ENCODE measurements around the gene PGM1.
"Not testable (repeated sequence)": the region's sequence is repeated elsewhere in the genome, so short reads cannot be mapped to it uniquely, and the experiment has no call there.

Gene PGM1

GRCh38 chr1:63586326-63586725, 6.9 kb upstream of the PGM1 start:
- DNase-seq, H3K9me3 Mint-ChIP-seq, ATAC-seq, H3K27ac Mint-ChIP-seq, H3K4me3 Mint-ChIP-seq, H3K27me3 Mint-ChIP-seq: not testable (repeated sequence)
- Mint-ChIP-seq H3K4me1 (peaks cover 11% of the 10 kb centered on the region), H3K36me3 (ENCODE audit: low read depth) (peaks cover 15% of the 10 kb centered on the region)

DNA sequence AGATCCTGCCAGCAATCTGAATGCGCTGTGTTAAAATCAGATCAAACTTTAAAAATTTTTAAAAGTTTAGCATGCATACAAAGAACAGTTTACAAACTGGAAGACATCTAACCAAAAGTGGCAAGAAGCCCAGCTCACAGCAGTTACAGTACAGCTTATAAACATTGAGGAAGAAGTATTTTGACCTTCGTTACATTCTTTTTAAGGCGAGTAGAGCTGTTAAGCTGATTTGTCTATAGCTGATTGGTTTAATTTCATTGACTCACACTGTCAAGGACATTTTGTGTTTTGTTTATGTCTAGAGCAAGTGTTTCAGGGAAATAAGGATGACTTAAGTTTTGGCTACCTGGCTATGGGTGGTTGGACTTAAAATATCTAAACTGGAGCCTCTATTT, 3.0 kb upstream of the PGM1 start:
- no peaks in the 10 kb centered on the region for H3K9me3 Mint-ChIP-seq
- DNase-seq (no peak), ATAC-seq (no peak)
- H3K27me3 Mint-ChIP-seq: no peaks in the 10 kb centered on the region
- H3K4me3 Mint-ChIP-seq: no peak overlapping the region
- peaks cover 7% of the 10 kb centered on the region for H3K36me3 Mint-ChIP-seq (ENCODE audit: low read depth)
- peaks cover 32% of the 10 kb centered on the region for H3K4me1 Mint-ChIP-seq
- H3K27ac Mint-ChIP-seq: no peak overlapping the region

DNA sequence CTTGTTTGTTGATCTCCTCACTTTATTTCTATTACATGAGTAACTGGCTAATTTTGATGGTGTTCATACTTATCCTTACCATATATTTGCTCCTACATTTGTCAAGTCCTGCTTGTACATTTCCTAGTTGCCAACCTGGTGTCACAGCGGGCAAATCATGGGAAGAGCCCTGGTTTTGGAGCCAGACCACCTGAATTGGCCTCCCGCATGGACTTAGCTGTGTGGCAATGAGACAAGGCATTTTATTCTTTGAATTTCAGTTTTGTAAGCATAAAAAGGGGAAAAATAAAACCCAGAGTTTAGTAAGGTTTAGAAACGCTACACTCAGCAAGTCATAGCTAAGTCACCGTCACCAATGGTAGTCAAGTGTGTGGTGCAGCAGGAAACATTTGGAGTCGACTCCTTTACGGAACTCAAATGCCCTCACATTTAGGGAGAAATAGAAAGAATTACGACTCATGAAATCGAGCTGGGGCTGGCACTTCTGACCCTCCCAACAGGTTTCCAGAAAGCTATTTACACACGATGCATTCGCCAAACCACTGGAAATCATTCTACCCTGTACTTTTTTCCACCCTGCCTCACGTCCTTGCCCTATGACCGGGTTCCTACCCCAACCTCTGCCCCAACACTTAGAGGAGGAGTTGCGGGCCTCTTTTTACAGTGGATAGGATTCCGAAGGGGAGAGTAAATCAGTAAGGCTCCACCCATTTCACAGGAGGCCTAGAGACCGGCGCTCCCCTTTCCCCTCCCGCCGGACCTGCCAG, 492 bp upstream of the PGM1 start:
- DNase-seq (no peak), ATAC-seq (no peak)
- Mint-ChIP-seq H3K27me3 (no peaks in the 10 kb centered on the region), H3K9me3 (no peaks in the 10 kb centered on the region), H3K4me1 (peaks cover 37% of the 10 kb centered on the region), H3K36me3 (ENCODE audit: low read depth) (peaks cover 11% of the 10 kb centered on the region), H3K4me3 (peak overlapping the region; percentile 92), H3K27ac (peak overlapping the region; percentile 94)

- peak overlapping the region; percentile 94 for H3K27ac Mint-ChIP-seq
- peaks cover 10% of the 10 kb centered on the region for H3K36me3 Mint-ChIP-seq (ENCODE audit: low read depth)
- DNase-seq (peak; percentile 77), ATAC-seq (peak; percentile 50)
- H3K27me3 Mint-ChIP-seq: no peaks in the 10 kb centered on the region
- H3K9me3 Mint-ChIP-seq: no peaks in the 10 kb centered on the region
- peaks cover 37% of the 10 kb centered on the region for H3K4me1 Mint-ChIP-seq
- H3K4me3 Mint-ChIP-seq: peak overlapping the region; percentile 92
These were observed 835 bp downstream of the PGM1 start for GRCh38 chr1:63593886-63594605.

DNA sequence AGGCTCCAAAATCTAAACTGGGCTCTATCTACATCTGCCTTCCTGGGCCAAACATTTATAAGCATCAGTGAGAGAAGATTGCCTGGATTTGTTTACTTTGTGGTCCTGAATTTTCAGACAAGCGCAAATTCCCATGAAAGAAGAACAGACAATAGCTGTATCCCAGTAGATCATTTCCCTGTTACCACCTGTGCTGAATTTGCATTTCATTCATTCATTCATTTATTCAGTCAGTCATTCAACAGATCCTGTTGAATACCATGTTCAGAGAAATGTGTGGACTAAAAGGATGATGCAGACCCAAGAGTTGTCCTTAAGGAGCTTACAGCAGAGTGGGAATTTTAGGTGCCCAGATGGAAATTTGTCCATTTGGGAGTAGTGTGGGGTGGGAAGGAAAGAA, 2.2 kb downstream of the PGM1 start:
- H3K9me3 Mint-ChIP-seq: no peaks in the 10 kb centered on the region
- H3K4me3 Mint-ChIP-seq: peak overlapping the region; percentile 42
- H3K27me3 Mint-ChIP-seq: no peaks in the 10 kb centered on the region
- DNase-seq (no peak), ATAC-seq (no peak)
- peaks cover 37% of the 10 kb centered on the region for H3K4me1 Mint-ChIP-seq
- peaks cover 12% of the 10 kb centered on the region for H3K36me3 Mint-ChIP-seq (ENCODE audit: low read depth)
- H3K27ac Mint-ChIP-seq: no peak overlapping the region

DNA sequence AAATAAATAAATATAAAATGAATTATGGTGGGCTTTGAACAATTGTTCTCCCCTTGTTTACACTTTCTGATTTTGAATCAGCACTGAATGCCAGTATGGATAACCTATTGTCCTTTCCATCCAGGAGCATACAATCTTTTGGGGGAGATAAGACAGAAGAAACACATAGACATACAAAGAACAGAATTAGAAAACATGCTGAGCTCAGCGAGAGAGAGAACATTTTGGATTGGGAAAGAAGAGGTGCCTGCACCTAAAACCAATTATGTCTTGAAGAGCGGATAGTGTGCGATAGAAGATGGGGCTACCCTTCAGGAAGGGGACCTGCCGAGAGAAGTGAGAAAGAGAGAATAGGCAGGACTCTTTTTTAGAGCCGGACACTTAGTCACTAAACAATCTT, 6.6 kb downstream of the PGM1 start:
- H3K27ac Mint-ChIP-seq: no peak overlapping the region
- H3K36me3 Mint-ChIP-seq (ENCODE audit: low read depth): peaks cover 14% of the 10 kb centered on the region
- no peaks in the 10 kb centered on the region for H3K9me3 Mint-ChIP-seq
- H3K4me3 Mint-ChIP-seq: no peak overlapping the region
- ATAC-seq: no peak
- H3K27me3 Mint-ChIP-seq: no peaks in the 10 kb centered on the region
- peaks cover 16% of the 10 kb centered on the region for H3K4me1 Mint-ChIP-seq
- no peak for DNase-seq

DNA sequence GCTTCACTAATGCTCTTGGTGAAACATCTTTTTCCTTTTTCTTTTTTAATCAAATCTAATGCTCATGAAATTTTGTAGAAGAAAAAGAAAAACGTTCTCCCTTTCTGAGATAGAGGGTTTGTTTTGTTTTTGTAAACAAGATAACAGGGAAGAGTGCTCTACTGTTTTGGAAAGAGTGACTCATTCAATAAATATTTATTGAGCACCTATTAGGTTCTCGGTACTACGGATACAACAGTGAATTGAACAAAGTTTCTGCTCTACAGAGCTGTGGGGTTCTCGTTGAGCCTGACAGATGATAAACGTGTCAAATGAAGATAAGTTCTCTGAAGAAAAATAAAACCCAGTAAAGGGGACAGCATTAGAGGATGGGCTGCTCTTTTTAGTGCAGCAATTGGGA, 7.0 kb downstream of the PGM1 start:
- ATAC-seq (no peak), DNase-seq (no peak)
- Mint-ChIP-seq H3K27ac (no peak overlapping the region), H3K4me3 (no peak overlapping the region), H3K36me3 (ENCODE audit: low read depth) (peaks cover 12% of the 10 kb centered on the region), H3K27me3 (no peaks in the 10 kb centered on the region), H3K9me3 (no peaks in the 10 kb centered on the region), H3K4me1 (peaks cover 13% of the 10 kb centered on the region)

DNA sequence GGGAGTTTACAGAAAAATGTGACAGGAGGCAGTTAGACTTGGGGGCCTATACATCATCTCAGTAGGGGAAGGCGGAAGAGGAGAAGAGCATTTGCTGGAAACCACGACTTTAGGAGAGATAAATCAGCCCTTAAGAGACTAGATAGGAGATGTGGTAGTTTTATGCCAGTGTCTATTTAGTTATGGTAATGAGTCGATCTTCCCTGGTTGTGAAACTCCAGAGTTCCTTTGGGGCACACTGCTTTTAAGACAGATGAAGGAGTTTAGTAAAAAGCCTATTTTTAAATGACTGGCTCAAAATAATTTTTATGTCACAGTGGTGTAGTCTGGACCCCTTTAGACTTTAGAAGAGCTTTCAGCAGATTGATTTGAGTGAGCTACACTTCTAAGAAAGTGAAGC, 7.8 kb downstream of the PGM1 start:
- Mint-ChIP-seq H3K27ac (no peak overlapping the region), H3K9me3 (no peaks in the 10 kb centered on the region), H3K4me3 (no peak overlapping the region), H3K4me1 (peaks cover 7% of the 10 kb centered on the region), H3K36me3 (ENCODE audit: low read depth) (peaks cover 9% of the 10 kb centered on the region), H3K27me3 (no peaks in the 10 kb centered on the region)
- ATAC-seq: no peak
- DNase-seq: no peak

- no peaks in the 10 kb centered on the region for H3K9me3 Mint-ChIP-seq
- ATAC-seq: no peak
- H3K4me1 Mint-ChIP-seq: peaks cover 5% of the 10 kb centered on the region
- no peaks in the 10 kb centered on the region for H3K27me3 Mint-ChIP-seq
- no peak overlapping the region for H3K27ac Mint-ChIP-seq
- H3K4me3 Mint-ChIP-seq: no peak overlapping the region
- peaks cover 7% of the 10 kb centered on the region for H3K36me3 Mint-ChIP-seq (ENCODE audit: low read depth)
- no peak for DNase-seq
These were observed 8.3 kb downstream of the PGM1 start for GRCh38 chr1:63601463-63601862.

DNA sequence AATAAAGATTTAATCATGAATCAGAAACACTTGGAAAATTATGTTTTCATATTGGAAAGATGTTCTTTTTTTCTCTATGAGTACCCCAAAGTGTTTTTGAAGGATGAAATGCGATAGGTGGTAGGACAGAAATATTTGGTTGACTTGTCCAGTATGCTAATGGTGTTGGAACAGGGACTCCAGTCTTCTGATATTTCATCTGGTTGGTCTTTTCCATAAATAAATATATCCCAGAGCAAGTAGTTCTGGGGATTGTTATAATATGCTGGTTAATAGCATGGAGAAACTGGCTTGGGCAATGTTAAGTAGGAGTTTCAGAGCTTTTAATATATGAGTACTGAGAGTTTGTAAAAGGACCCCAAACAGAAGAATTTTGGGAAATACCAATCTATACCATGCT, 8.7 kb downstream of the PGM1 start:
- Mint-ChIP-seq H3K9me3 (no peaks in the 10 kb centered on the region), H3K36me3 (ENCODE audit: low read depth) (peaks cover 7% of the 10 kb centered on the region), H3K4me3 (no peak overlapping the region), H3K4me1 (peaks cover under 1% of the 10 kb centered on the region), H3K27me3 (no peaks in the 10 kb centered on the region), H3K27ac (no peak overlapping the region)
- ATAC-seq (no peak), DNase-seq (no peak)

GRCh38 chr1:63602629-63603028, 9.4 kb downstream of the PGM1 start:
- Mint-ChIP-seq H3K4me3 (no peak overlapping the region), H3K9me3 (no peaks in the 10 kb centered on the region), H3K27ac (no peak overlapping the region), H3K27me3 (no peaks in the 10 kb centered on the region), H3K4me1 (no peaks in the 10 kb centered on the region), H3K36me3 (ENCODE audit: low read depth) (peaks cover 7% of the 10 kb centered on the region)
- no peak for DNase-seq
- no peak for ATAC-seq

GRCh38 chr1:63603810-63604209, 10.6 kb downstream of the PGM1 start:
- no peaks in the 10 kb centered on the region for H3K27me3 Mint-ChIP-seq
- H3K4me1 Mint-ChIP-seq: no peaks in the 10 kb centered on the region
- no peak overlapping the region for H3K27ac Mint-ChIP-seq
- peaks cover 7% of the 10 kb centered on the region for H3K36me3 Mint-ChIP-seq (ENCODE audit: low read depth)
- no peak overlapping the region for H3K4me3 Mint-ChIP-seq
- H3K9me3 Mint-ChIP-seq: no peaks in the 10 kb centered on the region
- ATAC-seq (no peak), DNase-seq (no peak)

- H3K9me3 Mint-ChIP-seq: no peaks in the 10 kb centered on the region
- no peaks in the 10 kb centered on the region for H3K27me3 Mint-ChIP-seq
- H3K36me3 Mint-ChIP-seq (ENCODE audit: low read depth): peaks cover 4% of the 10 kb centered on the region
- no peak overlapping the region for H3K27ac Mint-ChIP-seq
- H3K4me3 Mint-ChIP-seq: no peak overlapping the region
- peaks cover 4% of the 10 kb centered on the region for H3K4me1 Mint-ChIP-seq
- DNase-seq (no peak), ATAC-seq (no peak)
These were observed 14.1 kb downstream of the PGM1 start for GRCh38 chr1:63607322-63607721.

GRCh38 chr1:63611231-63611630, 18.0 kb downstream of the PGM1 start:
- no peaks in the 10 kb centered on the region for H3K36me3 Mint-ChIP-seq (ENCODE audit: low read depth)
- peaks cover 4% of the 10 kb centered on the region for H3K4me1 Mint-ChIP-seq
- H3K4me3 Mint-ChIP-seq: no peak overlapping the region
- no peaks in the 10 kb centered on the region for H3K9me3 Mint-ChIP-seq
- H3K27ac Mint-ChIP-seq: no peak overlapping the region
- no peak for ATAC-seq
- no peak for DNase-seq
- no peaks in the 10 kb centered on the region for H3K27me3 Mint-ChIP-seq

GRCh38 chr1:63612564-63612963, 19.4 kb downstream of the PGM1 start:
- no peak for DNase-seq

More at GRCh38 chr1:63612564-63612963, 19.4 kb downstream of the PGM1 start:
- Mint-ChIP-seq H3K27me3 (no peaks in the 10 kb centered on the region), H3K36me3 (ENCODE audit: low read depth) (no peaks in the 10 kb centered on the region), H3K4me3 (no peak overlapping the region), H3K27ac (no peak overlapping the region), H3K4me1 (peaks cover 4% of the 10 kb centered on the region), H3K9me3 (no peaks in the 10 kb centered on the region)
- ATAC-seq: no peak
